Activated CD8-positive, alpha-beta memory T cell treated with anti-CD3 and anti-CD28 coated beads for 4 hours (primary cell): ENCODE results near the gene TRAF3IP1.
"Not testable (repeated sequence)": the region's sequence is repeated elsewhere in the genome, so short reads cannot be mapped to it uniquely, and the experiment has no call there.

Source experiments
- DNase-seq, 2 donors: peaks; one replicate each; pipeline ENCODE4 v3.0.0-alpha.2; 2020; ENCODE audit warnings: low read depth in 2 of 2

Gene TRAF3IP1

DNA sequence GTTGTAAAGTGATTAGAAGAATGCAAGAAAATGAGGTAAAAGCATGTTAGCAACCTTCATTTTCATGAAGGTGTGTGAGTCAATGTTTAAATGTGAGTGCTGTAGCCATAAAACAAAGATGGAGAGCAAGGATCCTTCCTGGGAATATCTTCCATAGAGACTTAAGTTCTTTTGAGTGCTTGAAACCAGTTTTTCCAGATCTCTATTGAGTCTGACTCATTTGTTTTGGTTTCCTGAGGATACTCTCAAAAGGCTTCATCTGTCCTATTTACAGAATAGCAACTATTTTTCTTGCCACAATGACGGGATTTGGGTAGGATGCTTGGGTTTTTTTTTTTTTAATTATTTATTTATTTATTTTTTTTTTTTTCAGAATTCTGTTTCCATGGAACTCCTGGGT lies 60.5 kb downstream of the TRAF3IP1 start:
- DNase-seq: no peak

DNA sequence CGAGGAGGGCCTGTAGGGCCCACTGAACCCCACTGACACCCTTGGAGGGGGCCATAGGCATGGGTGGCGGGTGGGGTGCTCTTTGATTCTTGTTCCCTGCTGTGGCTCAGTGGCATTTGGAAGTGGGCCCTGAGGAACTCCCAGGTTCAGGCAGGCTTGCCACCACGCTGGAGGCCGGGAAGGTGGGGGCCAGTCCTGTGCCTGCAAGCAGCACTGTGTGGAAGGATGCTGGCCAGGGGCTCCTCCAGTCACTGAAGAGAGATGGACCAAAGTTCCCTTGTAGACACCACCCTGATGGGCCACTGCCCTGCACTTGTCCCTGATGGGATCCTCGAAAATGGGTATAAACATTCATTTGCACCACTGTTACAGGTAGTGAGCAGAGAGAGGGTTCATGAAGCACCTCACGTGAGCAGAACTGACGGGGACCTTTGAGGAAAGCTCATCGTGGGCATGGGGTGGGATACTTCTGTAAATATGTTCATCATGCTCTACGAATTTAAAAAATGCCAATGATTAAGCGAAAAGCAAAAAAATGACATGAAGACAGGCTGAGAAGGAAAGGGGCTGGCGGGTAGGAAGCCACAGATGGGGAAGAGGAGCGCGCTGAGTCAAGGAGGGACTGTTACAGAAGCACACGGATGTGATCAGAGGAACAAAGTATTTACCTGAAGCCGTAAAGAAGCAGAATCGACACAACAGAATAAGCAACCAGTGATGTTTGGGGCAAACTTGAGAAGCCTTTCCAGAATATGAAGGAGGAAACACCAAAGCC lies 61.2 kb downstream of the TRAF3IP1 start:
- DNase-seq: no peak

DNA sequence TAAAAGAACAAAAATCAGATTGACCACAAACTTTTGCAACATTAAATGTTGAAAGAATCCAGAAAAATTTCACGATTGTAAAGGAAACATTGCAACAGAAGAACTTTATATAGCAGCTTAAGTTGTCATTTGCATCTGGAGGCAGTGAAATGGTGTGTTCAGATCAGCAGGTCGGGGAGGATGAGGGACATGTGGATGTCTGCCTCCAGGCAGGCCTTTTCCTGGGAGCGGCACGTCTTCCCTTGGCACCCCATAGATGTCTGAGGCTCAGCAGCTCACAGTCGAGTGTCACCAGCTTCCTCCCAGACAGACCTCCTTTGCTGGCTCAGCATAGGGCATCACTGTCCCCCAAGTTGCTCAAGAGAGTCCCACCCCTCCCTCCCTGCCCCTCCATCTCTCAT lies 62.1 kb downstream of the TRAF3IP1 start:
- no peak for DNase-seq

DNA sequence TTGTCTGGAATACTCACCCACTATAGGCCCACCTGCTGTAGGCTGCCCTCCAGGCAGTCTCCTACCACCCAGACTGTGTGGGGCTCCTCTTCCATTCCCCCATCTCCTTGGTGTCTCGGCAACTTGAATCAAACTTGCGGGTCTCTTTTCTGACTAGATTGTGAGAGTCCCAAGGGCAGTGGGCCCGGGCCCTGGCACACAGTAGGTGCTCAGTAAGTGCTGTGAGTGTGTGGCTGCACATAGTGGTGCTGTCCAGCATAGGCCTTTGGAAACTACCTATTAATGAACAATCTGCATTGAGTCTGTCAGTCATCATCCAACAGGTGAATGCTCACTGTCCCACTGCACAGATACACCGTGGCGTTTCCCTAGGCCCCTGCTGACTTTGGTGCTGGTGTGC lies 62.8 kb downstream of the TRAF3IP1 start:
- DNase-seq: no peak

DNA sequence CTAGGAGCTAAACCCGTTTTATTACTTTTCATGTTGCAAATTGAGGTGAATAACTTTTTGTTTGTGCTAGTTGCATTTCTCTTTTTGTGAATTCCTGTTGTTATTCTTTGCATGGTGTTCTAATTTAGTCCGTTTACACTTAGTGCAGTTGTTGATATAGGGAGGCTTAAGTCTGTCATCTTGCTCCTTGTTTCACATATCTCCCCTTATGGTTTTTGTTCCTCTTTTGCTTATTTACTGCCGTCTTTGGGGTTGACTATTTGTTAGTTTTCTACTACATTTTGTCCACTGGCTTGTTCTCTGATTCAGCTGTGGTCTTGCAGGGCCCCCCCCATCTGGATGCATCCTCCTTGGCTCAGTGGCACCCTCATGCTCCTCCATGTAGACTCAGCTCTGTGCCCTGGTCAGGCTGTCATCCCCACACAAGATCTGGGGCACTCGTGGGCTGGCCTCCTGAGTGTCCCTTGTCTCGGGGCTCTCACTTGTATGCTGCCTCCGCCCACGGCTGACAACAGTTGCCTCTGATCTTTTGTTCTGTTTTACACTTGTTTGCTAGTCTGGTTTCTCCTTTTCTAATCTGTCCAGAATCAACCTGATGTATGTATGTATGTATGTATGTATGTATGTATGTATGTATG lies 63.5 kb downstream of the TRAF3IP1 start:
- DNase-seq: no peak

DNA sequence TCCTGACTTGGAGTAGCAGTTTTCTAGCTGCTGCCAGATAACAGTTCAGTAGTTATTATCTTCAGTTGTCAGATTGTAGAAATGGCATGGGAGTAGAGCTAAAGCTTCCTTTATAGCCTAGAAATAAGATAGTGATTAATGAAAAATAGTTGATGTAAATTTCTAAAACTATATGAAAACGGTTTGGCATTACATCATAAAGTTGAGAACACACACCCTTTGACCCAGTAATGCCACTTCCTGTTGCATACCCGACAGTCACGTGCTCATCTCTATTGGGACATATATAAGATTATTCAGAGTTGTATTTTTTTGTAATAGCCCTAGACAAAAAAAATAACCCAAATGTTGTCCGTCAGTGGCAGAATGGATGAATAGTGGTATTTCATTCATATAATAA lies 67.0 kb downstream of the TRAF3IP1 start:
- DNase-seq: no peak

DNA sequence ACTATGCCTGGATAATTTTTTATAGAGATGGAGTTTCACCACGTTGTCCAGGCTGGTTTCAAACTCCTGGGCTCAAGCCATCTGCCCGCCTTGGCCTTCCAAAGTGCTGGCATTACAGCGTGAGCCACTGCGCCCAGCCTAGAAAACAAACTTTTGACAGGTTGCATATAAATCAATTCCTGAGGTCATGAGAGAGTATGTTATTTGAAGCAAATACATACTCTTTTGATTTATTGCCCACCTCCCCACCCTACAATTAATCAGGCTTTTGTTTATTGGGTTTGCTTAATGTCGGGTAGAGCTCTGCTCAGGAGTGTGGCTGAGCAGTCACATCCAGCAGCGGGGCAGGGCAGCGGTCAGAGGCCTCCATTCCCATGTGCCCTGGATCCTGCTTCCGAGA lies 68.5 kb downstream of the TRAF3IP1 start:
- DNase-seq: no peak

DNA sequence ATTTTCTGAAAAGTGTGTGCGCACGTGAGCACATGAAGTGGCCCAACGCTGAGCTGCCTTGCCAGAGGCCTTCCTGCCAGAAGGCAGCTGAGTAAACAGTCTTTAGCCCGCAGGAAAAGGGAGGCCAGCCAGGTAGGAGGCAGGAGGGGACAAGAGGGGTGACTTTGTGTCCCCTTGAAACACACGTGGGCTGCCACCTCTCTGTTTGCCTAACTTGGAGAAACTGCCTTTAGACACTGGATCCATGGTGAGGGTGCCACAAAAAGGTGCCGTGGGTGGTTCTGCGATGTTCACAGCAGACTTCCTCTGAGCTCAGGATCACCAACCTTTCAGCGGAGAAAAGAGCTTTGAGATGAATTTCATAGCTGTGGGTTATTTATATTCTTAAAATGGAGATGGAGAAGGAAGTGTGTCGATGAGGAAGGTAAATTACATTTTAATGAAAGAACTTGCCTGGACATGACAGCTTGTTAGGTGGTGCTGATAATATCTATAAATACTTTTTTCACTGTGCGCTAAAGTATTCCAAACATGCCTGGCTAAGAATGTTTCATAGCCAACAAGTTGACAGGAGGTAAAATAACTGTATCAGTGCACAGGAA lies 69.8 kb downstream of the TRAF3IP1 start:
- no peak for DNase-seq

DNA sequence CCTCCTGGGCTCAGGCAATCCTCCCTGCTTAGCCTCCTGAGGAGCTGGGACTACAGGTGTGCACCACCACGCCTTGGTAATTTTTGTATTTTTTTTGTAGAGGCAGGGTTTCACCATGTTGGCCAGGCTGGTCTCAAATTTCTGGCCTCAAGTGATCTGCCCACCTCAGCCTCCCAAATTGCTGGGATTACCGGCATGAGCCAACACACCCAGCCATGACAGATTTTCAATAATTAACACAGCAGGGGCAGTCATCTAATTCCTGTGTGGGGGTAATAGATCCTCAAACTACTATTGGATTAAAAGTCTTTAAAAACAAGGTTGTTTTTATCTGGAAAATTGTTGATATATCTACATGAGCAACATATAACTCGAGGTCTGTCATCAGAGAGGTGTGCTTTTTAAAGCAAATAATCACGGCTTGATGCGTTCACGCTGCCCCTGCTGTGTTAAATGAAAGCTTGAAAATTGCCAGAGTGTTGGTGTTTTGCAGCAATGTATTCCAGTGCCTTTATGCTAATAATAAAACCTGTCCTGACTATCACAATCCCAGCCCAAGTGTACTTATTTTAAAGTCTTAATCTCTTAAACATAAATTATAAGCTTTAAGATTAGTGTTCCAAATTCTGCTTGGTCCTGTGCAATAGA lies 70.8 kb downstream of the TRAF3IP1 start:
- no peak for DNase-seq

DNA sequence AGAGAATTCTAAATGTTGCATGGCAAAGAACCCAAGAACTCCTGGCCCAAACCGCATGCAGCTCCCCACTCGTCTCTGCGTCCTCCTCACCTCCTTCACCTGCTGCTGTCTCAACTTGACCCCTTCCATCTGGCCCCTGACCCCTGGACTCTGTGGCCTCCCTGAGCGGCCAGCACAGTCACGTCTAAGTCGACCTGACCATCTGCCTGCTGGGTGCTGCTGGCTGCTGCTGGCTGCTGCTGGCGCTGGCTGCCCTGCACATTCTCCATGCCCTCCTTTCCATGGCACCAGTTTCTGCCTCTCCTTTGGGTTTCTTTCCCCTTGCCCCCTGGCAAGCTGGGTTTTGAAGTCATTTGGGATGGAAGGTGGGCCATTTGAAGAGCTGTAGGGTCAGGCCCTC lies 76.3 kb downstream of the TRAF3IP1 start:
- DNase-seq: no peak

DNA sequence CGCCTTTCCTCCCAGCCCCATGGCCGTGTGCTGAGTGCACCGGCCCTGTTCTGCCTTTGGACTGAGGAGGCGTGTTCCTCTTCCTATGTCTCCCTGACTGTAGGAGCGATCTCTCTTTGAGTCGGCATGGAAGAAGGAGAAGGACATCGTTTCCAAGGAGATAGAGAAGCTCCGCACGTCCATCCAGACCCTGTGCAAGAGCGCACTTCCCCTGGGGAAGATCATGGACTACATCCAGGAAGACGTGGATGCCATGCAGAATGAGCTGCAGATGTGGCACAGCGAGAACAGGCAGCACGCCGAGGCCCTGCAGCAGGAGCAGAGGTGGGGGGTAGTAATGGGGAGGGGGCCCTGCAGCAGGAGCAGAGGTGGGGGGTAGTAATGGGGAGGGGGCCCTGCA lies 77.0 kb downstream of the TRAF3IP1 start:
- DNase-seq: no peak

DNA sequence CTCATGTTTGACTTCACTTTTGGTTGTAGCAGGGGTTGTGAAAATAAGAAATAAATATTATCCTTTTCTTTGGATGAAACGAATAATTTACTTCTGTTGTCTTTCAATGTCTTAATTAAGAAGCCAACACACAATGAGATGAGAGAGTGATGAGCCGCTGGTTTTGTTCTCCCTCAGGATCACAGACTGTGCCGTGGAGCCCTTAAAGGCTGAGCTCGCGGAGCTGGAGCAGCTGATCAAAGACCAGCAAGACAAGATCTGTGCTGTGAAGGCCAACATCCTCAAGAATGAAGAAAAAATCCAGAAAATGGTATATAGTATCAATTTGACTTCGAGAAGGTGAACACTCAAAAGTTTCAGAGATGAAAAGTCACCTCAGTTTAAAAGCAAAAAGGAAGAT lies 78.3 kb downstream of the TRAF3IP1 start:
- DNase-seq: no peak

DNA sequence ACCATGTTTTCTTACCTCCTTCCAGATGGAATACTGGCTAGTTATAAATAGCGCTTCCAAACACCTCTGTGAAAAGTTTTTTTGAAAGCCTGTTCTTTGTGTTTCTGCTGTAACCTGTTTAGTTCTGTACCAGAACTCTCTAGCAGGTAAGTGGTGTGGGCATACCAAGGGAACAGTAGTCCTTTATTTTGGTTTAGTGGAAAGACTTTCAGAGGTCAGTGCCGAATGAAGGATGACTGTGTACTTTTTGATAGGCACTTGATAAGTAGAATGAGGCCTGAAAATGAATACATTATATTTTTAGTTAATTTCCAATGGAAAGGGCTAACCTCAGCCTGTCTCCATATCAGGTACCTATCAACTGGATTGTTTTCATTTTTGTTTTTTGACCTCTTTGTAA lies 78.8 kb downstream of the TRAF3IP1 start:
- no peak for DNase-seq

DNA sequence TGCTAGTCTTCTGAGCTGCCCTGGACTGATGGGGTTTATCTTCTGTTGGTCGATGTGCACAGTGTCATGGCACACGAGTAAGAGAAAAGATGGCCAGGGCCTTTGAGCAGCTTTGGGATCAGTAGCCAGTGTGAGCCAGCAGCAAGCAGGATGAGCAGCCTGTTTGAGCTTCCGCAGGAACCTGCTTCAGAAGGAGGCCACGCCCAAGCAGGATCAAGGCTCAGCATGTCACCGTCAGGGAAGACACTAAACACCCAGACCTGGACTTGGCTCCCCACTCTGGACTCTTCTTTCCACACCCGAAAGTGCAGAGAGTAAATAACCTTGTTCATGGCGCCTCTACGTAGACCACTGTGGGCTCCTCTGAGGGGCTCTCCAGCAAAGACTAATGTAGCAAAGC lies 81.2 kb downstream of the TRAF3IP1 start:
- DNase-seq: no peak

DNA sequence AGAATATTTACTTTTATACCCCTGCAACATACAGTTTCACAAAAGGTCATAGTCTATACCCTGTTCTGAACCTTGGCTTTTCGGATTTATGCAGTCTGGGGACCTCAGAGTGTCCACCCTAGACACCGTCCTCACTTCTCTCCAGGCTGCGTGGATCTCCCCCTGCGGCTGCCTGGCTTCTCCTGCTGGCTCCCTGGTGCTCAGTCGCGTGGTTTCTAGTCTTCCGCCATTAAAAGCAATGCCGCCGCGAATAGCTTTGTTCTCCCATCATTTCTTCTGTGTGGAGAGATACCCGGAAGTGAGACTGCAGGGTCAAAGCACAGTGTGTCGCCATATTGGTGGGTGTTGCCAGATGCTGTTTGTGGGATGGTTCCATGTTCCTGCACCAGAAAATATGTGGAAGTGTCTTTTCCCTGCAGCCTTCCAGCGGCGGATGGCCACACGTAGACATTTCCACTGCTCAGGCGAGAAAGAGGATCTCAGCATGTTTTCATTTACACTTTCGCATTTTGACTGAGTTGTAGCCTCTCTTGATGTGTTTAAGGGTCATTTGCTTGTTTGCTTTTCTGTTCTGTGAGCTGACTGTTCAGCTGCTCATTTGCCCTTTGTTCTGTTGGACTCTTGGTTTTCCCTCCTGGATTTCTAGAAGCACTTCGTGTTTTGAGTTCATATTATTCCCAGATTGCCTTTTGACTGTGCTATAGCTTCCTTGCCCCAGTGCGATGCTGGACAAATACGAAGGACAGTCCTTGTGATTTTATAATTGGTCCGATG lies 83.5 kb downstream of the TRAF3IP1 start:
- no peak for DNase-seq

DNA sequence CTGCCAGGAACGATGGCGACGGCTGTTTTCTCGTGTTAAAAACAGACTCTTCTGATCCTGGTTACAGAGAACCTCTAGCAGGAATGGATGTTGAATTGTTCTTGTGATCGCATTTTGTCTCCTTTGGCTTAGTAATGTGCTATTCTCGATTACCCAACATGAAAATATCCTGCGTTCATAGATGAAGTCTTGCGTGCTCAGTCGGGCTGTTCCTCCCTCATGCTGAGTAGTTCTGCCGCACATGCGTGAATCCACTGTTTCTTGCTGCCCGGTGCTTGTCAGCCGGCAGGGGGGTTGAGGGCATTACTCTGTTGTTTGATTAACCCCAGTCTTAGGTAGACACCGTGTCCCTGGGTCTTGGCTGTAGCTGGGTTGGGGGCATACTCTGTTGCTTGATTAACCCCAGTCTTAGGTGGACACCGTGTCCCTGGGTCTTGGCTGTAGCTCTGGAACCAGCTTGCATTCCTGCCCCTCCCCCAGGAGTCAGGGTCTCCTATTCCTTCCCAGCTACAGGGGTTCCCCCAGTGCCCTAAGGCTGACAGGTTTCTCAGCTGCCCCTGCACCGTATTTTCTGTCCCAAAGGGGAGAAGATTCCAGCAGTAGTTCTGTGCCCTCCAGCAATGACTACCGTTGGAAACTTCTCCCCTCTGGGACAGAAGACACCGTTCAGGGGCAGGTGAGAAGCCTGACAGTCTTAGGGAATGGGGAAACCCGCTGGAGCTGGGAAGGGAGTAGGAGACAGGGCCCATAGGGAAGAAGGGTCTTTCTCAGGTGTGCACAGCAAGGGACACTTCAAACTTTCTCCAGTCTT lies 84.3 kb downstream of the TRAF3IP1 start:
- no peak for DNase-seq

DNA sequence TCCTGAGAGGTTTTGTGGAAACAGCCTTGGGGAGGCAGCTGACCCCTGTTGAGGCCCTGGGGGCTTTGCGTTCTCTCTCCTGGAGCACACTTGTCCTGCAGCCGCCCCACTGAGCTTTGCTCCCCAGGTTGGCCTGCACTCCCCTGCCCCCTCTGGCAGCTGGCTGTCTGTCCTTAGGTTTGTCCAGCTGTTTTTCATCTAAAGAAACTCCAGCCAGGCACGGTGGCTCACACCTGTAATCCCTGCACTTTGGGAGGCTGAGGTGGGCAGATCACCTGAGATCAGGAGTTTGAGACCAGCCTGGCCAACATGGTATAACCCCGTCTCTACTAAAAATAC lies 84.9 kb downstream of the TRAF3IP1 start:
- DNase-seq: not testable (repeated sequence)

DNA sequence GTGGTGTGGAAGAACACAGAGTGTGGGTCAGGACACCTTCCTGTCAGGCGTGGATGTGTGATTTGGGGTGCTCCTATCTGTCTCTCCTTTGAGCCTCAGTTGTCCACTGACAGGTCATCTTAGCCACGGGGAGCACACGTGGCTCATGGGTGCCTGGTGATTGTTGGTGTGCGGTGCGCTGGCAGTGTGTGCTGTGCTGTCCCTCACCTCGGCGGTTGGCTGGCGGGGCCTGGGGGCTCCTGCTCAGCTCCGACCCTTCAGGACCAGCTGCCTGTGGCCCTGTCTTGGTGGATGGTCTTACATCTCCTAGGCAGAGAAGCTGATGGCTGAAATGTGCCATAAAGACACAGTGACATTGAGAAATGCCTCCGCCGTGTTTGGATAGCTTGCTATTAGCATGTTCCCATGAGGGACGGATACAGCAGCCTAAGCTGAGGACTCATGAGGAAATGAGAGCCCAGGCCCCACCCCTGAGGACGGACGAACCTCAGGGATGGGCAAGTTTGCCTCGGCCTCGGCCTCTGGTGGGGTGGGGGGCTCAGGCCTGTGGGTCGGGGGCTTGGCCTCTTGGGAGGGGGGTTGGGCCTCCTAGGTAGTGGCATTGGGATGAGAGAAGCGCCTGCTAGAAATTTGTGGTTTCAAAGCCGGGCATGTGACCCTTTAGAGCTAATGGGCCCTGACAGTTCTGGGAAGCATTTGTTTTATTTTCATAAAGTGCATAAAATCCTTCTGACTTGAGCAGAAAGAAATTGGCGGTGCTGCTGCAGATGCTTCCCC lies 86.1 kb downstream of the TRAF3IP1 start:
- no peak for DNase-seq

DNA sequence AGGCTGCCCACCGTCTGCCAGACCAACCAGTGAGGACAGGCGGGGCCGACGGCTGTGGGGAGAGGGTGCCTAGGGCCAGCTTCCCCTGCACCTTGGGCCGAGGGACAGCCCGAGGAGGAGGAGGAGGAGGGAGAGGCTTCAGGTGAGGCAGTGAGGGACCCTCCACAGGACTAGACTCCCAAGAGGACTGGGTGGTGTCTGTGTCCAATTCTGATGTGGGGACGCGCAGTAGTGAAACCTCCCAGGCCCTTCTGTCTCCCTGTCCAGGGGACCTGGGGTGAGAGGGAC lies 86.6 kb downstream of the TRAF3IP1 start:
- DNase-seq: no peak

DNA sequence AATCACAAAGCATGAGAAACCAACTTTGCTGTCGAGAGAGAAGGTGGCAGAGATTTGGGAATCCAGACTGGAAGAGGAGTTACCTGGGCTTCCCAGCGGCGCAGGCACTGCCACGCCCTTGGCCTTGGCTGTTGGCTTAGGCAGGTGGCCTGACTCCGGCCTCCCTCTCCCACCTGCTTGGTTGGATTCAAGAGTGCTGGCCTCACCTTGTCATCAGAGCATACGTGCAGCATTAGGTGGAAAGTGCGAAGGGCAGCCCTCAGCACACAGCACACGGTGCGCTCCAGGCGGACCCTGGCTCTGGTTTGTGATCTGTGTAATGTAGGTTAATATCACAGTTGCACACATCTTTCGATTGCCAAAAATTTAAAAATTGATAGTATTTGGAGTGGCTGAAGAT lies 87.2 kb downstream of the TRAF3IP1 start:
- DNase-seq: no peak
